Central memory CD8-positive, alpha-beta T cell (primary cell): ENCODE data around the gene RUBCNL.

Experiments
- ATAC-seq: fragments of 150-1000 bp; cut with Tn5 transposase; replicated peaks from 2 replicates; pipeline ENCODE4 v1.10.0; 2022; ENCODE audit warnings: mild to moderate bottlenecking, moderate FRiP score, moderate number of reproducible peaks; ENCODE audit not compliant: poor library complexity, severe bottlenecking; ENCODE audit errors: extremely low read depth
- DNase-seq, 2 donors: peaks; one replicate each; pipeline ENCODE4 v3.0.0; 2021; ENCODE audit warnings: low spot score in 2 of 2
- H3K27ac Mint-ChIP-seq: one replicate; pipeline ENCODE4 v1.8.0; 2022; ENCODE audit warnings: low read depth, mild to moderate bottlenecking, moderate library complexity, mixed read lengths
- H3K27me3 Mint-ChIP-seq: one replicate; pipeline ENCODE4 v1.8.0; 2022; ENCODE audit warnings: mixed read lengths
- H3K36me3 Mint-ChIP-seq: one replicate; pipeline ENCODE4 v1.8.0; 2022; ENCODE audit warnings: mild to moderate bottlenecking, moderate library complexity, mixed read lengths; ENCODE audit not compliant: insufficient read depth
- H3K4me1 Mint-ChIP-seq: one replicate; pipeline ENCODE4 v1.8.0; 2022; ENCODE audit warnings: mixed read lengths
- H3K4me3 Mint-ChIP-seq: one replicate; pipeline ENCODE4 v1.8.0; 2022; ENCODE audit warnings: mild to moderate bottlenecking, moderate library complexity, mixed read lengths
- H3K9me3 Mint-ChIP-seq: one replicate; pipeline ENCODE4 v1.8.0; 2022; ENCODE audit warnings: mixed read lengths

The RUBCNL gene

DNA sequence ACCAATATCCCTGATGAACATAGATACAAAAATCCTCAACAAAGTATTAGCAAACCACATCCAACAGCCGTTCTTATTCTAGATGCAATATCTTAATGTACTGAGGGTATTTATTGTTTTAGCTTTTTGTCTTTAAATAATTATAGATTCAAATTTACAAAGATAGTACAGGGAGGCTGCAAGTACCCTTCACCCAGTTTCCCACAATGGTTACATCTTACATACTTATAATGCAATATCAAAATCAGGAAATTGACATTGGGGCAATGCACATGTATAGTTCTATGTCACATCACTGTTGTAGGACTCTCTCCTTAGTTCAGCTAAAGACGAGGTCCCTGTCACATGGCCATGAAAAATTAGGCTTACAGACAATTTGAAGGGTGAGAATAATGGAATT is 75.8 kb downstream of the RUBCNL start:
- H3K27ac Mint-ChIP-seq: no peak overlapping the region
- no peaks in the 10 kb centered on the region for H3K27me3 Mint-ChIP-seq
- H3K4me1 Mint-ChIP-seq: peaks cover 12% of the 10 kb centered on the region
- H3K36me3 Mint-ChIP-seq: peaks cover 7% of the 10 kb centered on the region
- no peak for DNase-seq
- H3K4me3 Mint-ChIP-seq: no peak overlapping the region
- ATAC-seq: no peak
- H3K9me3 Mint-ChIP-seq: no peaks in the 10 kb centered on the region

DNA sequence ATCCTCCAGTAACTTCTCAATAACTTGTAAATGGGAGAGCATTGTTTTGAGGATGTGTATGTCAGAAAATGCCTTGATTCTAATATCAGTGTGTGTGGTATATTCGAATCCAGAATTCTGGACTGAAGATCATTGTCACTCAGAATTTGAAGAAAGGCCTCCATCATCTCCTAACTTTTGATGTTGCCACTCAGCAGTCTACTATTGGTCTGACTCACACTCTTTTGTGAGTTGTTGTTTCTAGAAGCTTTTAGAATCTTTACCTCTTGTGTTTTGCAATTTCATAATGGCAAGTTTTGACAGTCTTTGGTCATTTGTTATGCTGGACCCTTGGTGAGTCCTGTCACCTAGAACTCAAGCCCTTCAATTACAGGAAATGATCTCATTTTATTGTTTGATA is 77.0 kb downstream of the RUBCNL start:
- Mint-ChIP-seq H3K4me1 (peaks cover 12% of the 10 kb centered on the region), H3K27ac (peak overlapping the region; percentile 1), H3K4me3 (no peak overlapping the region), H3K36me3 (peaks cover 7% of the 10 kb centered on the region), H3K9me3 (no peaks in the 10 kb centered on the region), H3K27me3 (no peaks in the 10 kb centered on the region)
- ATAC-seq: no peak
- DNase-seq: no peak

- peaks cover 14% of the 10 kb centered on the region for H3K4me1 Mint-ChIP-seq
- H3K27me3 Mint-ChIP-seq: no peaks in the 10 kb centered on the region
- H3K27ac Mint-ChIP-seq: no peak overlapping the region
- DNase-seq (no peak), ATAC-seq (no peak)
- H3K9me3 Mint-ChIP-seq: no peaks in the 10 kb centered on the region
- peaks cover 8% of the 10 kb centered on the region for H3K36me3 Mint-ChIP-seq
- no peak overlapping the region for H3K4me3 Mint-ChIP-seq
Measured at GRCh38 chr13:46307554-46307953, 79.5 kb downstream of the RUBCNL start.

DNA sequence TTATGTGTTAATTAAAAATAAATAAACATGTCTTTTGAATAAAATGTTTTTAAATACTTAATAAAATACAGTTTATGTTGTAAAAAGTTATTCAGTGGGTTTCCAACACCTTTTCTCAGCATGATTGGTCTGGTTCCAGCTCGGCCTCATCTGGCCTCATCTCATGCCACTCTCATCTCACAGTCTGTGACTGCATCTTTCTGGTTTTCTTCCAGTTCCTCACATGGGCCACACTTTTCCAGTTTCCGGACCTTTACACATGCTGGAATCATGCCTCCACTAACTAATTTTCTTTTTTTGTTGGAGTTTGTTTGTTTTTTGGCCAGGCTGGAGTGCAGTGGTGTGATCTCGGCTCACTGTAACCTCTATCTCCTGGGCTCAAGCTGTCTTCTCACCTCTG is 82.5 kb downstream of the RUBCNL start:
- peaks cover 6% of the 10 kb centered on the region for H3K36me3 Mint-ChIP-seq
- H3K27me3 Mint-ChIP-seq: no peaks in the 10 kb centered on the region

GRCh38 chr13:46303742-46304385 is 83.2 kb downstream of the RUBCNL start:
- Mint-ChIP-seq H3K27me3 (no peaks in the 10 kb centered on the region), H3K27ac (peak overlapping the region; percentile 30)

More for the DNA sequence above, 82.5 kb downstream of the RUBCNL start:
- Mint-ChIP-seq H3K9me3 (no peaks in the 10 kb centered on the region), H3K4me1 (peaks cover 14% of the 10 kb centered on the region), H3K27ac (peak overlapping the region; percentile 36), H3K4me3 (no peak overlapping the region)
- ATAC-seq: no peak
- no peak for DNase-seq

DNA sequence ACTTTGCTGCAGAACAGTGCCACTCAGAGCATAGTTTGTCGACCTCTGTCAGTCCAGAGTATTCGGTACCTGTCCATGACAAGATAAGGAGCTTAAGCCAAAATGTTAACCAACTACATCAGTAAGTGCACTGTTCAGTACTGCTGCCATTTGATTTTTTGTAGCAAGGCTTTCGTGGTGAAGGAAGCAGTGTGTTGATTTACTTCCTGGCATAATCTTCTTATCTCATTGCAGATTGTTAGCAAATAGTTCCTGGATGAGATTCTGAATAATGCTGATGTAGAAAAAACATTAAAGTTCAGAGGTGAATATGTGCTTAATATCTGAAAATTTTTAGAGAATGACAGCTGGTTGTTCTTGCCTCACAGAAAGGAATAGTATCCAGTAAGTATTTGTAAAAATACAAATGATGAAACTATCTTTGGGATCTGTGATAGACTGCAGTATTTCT is 89.7 kb downstream of the RUBCNL start:
- Mint-ChIP-seq H3K4me3 (no peak overlapping the region), H3K4me1 (peaks cover 35% of the 10 kb centered on the region), H3K9me3 (no peaks in the 10 kb centered on the region), H3K36me3 (peaks cover 14% of the 10 kb centered on the region), H3K27me3 (no peaks in the 10 kb centered on the region), H3K27ac (peak overlapping the region; percentile 96)
- DNase-seq: no peak
- ATAC-seq: no peak

More at GRCh38 chr13:46303742-46304385, 83.2 kb downstream of the RUBCNL start:
- peak; percentile 76 for ATAC-seq
- Mint-ChIP-seq H3K36me3 (peaks cover 6% of the 10 kb centered on the region), H3K9me3 (no peaks in the 10 kb centered on the region), H3K4me1 (peaks cover 18% of the 10 kb centered on the region), H3K4me3 (peak overlapping the region; percentile 49)
- no peak for DNase-seq

GRCh38 chr13:46296921-46297320 is 90.1 kb downstream of the RUBCNL start:
- Mint-ChIP-seq H3K27me3 (no peaks in the 10 kb centered on the region), H3K4me3 (peak overlapping the region; percentile 60), H3K36me3 (peaks cover 14% of the 10 kb centered on the region), H3K9me3 (no peaks in the 10 kb centered on the region), H3K27ac (peak overlapping the region; percentile 96), H3K4me1 (peaks cover 35% of the 10 kb centered on the region)
- ATAC-seq (no peak), DNase-seq (no peak)

DNA sequence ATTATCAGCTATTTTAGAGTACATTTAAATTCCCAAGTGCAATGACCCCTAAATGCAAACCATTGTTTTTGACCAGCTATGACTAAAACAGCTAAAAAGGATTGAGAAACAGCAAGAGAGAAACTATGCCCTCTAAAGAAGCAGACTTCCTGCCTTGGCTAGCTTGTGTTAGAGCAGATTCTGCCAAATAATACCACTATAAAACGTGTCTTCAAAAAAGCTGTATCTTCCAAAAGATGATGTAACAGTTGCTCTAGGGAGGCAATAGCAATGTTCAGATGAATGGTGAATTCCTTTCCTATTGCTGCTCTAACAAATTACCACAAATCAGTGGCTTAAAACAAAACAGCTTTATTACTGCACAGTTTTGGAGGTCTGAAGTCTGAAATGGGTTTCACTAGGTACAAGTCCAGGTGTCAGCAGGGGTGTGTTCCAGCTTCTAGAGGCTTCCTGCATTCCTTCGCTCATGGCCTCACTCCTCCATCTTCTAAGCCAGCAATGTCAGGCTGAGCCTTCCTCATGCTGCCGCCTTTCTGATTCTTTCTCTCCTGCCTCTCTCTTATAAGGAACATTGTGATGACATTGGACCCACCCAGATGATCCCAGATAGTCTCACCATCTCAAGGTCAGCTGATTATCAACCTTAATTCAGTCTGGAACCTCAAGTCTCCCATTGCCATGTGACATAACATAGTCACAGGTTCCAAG is 90.8 kb downstream of the RUBCNL start:
- ATAC-seq (peak; percentile 76), DNase-seq (no peak)
- Mint-ChIP-seq H3K4me3 (peak overlapping the region; percentile 60), H3K4me1 (peaks cover 35% of the 10 kb centered on the region), H3K27me3 (no peaks in the 10 kb centered on the region), H3K9me3 (no peaks in the 10 kb centered on the region), H3K36me3 (peaks cover 14% of the 10 kb centered on the region), H3K27ac (peak overlapping the region; percentile 96)

- H3K27ac Mint-ChIP-seq: peak overlapping the region; percentile 96
- peak; percentile 41 to 82 for DNase-seq
- H3K36me3 Mint-ChIP-seq: peaks cover 14% of the 10 kb centered on the region
- ATAC-seq: peak; percentile 92
- peaks cover 35% of the 10 kb centered on the region for H3K4me1 Mint-ChIP-seq
- H3K27me3 Mint-ChIP-seq: no peaks in the 10 kb centered on the region
- no peaks in the 10 kb centered on the region for H3K9me3 Mint-ChIP-seq
- H3K4me3 Mint-ChIP-seq: peak overlapping the region; percentile 60
Measured at GRCh38 chr13:46295491-46296114, 91.4 kb downstream of the RUBCNL start.

- Mint-ChIP-seq H3K4me3 (no peak overlapping the region), H3K4me1 (peaks cover 27% of the 10 kb centered on the region), H3K9me3 (no peaks in the 10 kb centered on the region), H3K27ac (no peak overlapping the region), H3K36me3 (peaks cover 15% of the 10 kb centered on the region), H3K27me3 (no peaks in the 10 kb centered on the region)
- ATAC-seq: no peak
- DNase-seq: no peak
Measured at GRCh38 chr13:46293436-46293835, 93.6 kb downstream of the RUBCNL start.
